Measurements from ENCODE around the gene WEE2.
A peak's percentile ranks its signal among the peaks of the same experiment; 100 is the strongest.

The WEE2 gene

DNA sequence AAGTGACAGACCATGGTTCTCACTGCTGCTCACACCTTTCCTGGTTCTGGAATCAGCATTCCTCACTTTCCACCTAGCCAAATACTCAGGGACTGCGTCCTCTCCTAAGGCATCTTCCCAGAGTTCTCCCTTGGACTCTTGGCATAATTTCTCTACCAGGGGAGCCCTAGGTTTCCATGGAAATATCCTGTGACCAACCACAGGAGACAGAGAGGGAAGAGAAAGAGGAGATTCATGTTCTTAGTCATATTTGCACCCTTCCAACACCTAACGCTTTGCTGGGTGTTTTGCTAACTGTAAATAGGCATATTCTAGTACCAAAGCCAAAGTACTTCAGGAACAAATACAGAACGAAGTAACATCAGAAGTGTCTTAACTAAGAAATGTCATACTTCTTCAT, 34.8 kb upstream of the WEE2 start:
- no peaks in the 10 kb centered on the region for H3K79me2 ChIP-seq (ENCODE audit: insufficient read depth, low read length)
- H2AFZ ChIP-seq (ENCODE audit: low read length), result no peak overlapping the region
- H3K27me3 ChIP-seq (ENCODE audit: insufficient read depth, low read length), result no peaks in the 10 kb centered on the region
- H3K9ac ChIP-seq (ENCODE audit: low read length), result no peak overlapping the region
- no peaks in the 10 kb centered on the region for H3K9me2 ChIP-seq (ENCODE audit: low read depth, low read length)
- no peaks in the 10 kb centered on the region for H3F3A ChIP-seq (ENCODE audit: insufficient read depth, low read length)
- no peak for TF ChIP-seq EZH2 (IDR thresholded peaks at IDR 0.05; ENCODE audit: borderline replicate concordance, low read length)
- TF ChIP-seq, protein P1, sequence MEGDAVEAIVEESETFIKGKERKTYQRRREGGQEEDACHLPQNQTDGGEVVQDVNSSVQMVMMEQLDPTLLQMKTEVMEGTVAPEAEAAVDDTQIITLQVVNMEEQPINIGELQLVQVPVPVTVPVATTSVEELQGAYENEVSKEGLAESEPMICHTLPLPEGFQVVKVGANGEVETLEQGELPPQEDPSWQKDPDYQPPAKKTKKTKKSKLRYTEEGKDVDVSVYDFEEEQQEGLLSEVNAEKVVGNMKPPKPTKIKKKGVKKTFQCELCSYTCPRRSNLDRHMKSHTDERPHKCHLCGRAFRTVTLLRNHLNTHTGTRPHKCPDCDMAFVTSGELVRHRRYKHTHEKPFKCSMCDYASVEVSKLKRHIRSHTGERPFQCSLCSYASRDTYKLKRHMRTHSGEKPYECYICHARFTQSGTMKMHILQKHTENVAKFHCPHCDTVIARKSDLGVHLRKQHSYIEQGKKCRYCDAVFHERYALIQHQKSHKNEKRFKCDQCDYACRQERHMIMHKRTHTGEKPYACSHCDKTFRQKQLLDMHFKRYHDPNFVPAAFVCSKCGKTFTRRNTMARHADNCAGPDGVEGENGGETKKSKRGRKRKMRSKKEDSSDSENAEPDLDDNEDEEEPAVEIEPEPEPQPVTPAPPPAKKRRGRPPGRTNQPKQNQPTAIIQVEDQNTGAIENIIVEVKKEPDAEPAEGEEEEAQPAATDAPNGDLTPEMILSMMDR (IDR thresholded peaks at IDR 0.05; ENCODE audit: low read length), result no peak
- no peaks in the 10 kb centered on the region for H4K20me1 ChIP-seq (ENCODE audit: insufficient read depth, low read length)
- no peak overlapping the region for H3K4me3 ChIP-seq (ENCODE audit: low read depth, low read length, poor library complexity, severe bottlenecking)
- H3K4me2 ChIP-seq (ENCODE audit: low read length), result no peak overlapping the region
- no peaks in the 10 kb centered on the region for H3K9me3 ChIP-seq (ENCODE audit: low read length)
- H3K36me3 ChIP-seq (ENCODE audit: insufficient read depth, low read length), result no peaks in the 10 kb centered on the region
- H3K4me1 ChIP-seq (ENCODE audit: insufficient read depth, low read length, severe bottlenecking), result no peaks in the 10 kb centered on the region
- H3K27ac ChIP-seq (ENCODE audit: low read depth, low read length, poor library complexity, severe bottlenecking), result no peak overlapping the region

DNA sequence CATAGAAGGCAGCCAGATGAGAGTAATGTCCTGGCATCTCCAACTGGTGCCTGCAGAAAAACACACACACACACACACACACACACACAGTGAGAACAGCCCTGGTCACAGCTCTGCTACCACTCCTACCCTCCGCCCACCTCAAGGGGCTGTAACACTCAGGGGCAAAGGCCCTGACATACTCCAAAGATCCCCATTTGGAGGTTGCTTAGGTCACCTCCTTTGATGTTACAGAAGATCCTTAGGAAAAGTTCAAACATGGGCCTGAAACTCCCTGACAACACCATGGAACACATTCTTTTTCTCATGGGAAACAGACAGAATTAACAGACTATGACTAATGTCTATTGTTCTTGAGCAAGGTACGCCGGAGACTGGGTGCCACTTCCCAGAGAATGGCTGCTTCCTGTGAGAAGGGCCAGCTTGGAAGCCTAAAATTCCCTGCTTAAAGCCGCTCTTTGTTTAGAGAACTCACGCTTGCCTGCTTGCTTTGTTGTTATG, 33.9 kb upstream of the WEE2 start:
- TF ChIP-seq EZH2 (IDR thresholded peaks at IDR 0.05; ENCODE audit: borderline replicate concordance, low read length), result no peak
- TF ChIP-seq, protein P1 (IDR thresholded peaks at IDR 0.05; ENCODE audit: low read length), result no peak
- Histone ChIP-seq H3K4me2 (ENCODE audit: low read length) (no peak overlapping the region), H3K27ac (ENCODE audit: low read depth, low read length, poor library complexity, severe bottlenecking) (no peak overlapping the region), H3K9me2 (ENCODE audit: low read depth, low read length) (no peaks in the 10 kb centered on the region), H3K36me3 (ENCODE audit: insufficient read depth, low read length) (no peaks in the 10 kb centered on the region), H3K79me2 (ENCODE audit: insufficient read depth, low read length) (no peaks in the 10 kb centered on the region), H3K9me3 (ENCODE audit: low read length) (no peaks in the 10 kb centered on the region), H3F3A (ENCODE audit: insufficient read depth, low read length) (no peaks in the 10 kb centered on the region), H3K27me3 (ENCODE audit: insufficient read depth, low read length) (no peaks in the 10 kb centered on the region), H3K9ac (ENCODE audit: low read length) (no peak overlapping the region), H3K4me1 (ENCODE audit: insufficient read depth, low read length, severe bottlenecking) (no peaks in the 10 kb centered on the region), H4K20me1 (ENCODE audit: insufficient read depth, low read length) (no peaks in the 10 kb centered on the region), H3K4me3 (ENCODE audit: low read depth, low read length, poor library complexity, severe bottlenecking) (no peak overlapping the region), H2AFZ (ENCODE audit: low read length) (no peak overlapping the region)

DNA sequence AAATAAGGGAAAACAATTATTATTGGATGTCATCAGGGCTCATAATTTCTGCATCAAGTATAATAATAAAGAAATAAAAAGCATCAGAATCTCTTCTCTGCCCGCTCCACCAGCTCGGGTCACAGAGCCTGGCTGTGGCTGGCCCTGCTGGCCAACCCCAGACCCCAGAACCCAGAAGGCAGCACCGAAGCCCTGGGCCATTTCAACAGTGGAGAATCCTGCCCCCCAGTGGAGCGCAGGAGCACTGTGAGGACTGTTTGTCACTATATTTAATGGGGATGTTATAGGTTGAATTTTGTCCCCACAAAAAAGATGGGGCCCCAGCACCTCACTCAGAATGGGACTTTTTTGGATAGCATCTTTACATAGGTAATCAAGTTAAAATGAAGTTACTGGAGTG, 33.5 kb upstream of the WEE2 start:
- H3K4me2 ChIP-seq (ENCODE audit: low read length), result no peak overlapping the region
- H2AFZ ChIP-seq (ENCODE audit: low read length), result no peak overlapping the region
- no peak overlapping the region for H3K27ac ChIP-seq (ENCODE audit: low read depth, low read length, poor library complexity, severe bottlenecking)
- H3K4me1 ChIP-seq (ENCODE audit: insufficient read depth, low read length, severe bottlenecking), result no peaks in the 10 kb centered on the region
- H3K9ac ChIP-seq (ENCODE audit: low read length), result no peak overlapping the region
- no peaks in the 10 kb centered on the region for H4K20me1 ChIP-seq (ENCODE audit: insufficient read depth, low read length)
- H3K27me3 ChIP-seq (ENCODE audit: insufficient read depth, low read length), result no peaks in the 10 kb centered on the region
- H3K9me2 ChIP-seq (ENCODE audit: low read depth, low read length), result no peaks in the 10 kb centered on the region
- H3K79me2 ChIP-seq (ENCODE audit: insufficient read depth, low read length), result no peaks in the 10 kb centered on the region
- no peak overlapping the region for H3K4me3 ChIP-seq (ENCODE audit: low read depth, low read length, poor library complexity, severe bottlenecking)
- TF ChIP-seq, protein P1 (IDR thresholded peaks at IDR 0.05; ENCODE audit: low read length), result peak; percentile 80
- TF ChIP-seq EZH2 (IDR thresholded peaks at IDR 0.05; ENCODE audit: borderline replicate concordance, low read length), result no peak
- H3K9me3 ChIP-seq (ENCODE audit: low read length), result no peaks in the 10 kb centered on the region
- no peaks in the 10 kb centered on the region for H3K36me3 ChIP-seq (ENCODE audit: insufficient read depth, low read length)
- H3F3A ChIP-seq (ENCODE audit: insufficient read depth, low read length), result no peaks in the 10 kb centered on the region

Measured in OCI-LY1 (cell line).